Caco-2 (cell line): ENCODE results near the gene RAB36. TPM values are rescaled to one million over a fixed set of nuclear protein-coding genes. Genes with fewer than 3 reads are reported as not detected.

Experiments used
- BruUV-seq: library from RNA; stranded (reverse); fragments of 400-500 nt; replicated peaks from 2 replicates; lab custom pipeline; 2021; lab: Mats Ljungman, UMichigan
- CTCF ChIA-PET: fragments of 300-600 bp; sonication (Branson Sonifier 250); formaldehyde crosslinking; loops from one replicate; lab custom pipeline; 2022; ENCODE audit warnings: antibody characterized with exemption; lab: Charles Lee
- POLR2A ChIA-PET: fragments of 300-600 bp; sonication (Branson Sonifier 250); formaldehyde crosslinking; loops from one replicate; lab custom pipeline; 2022; ENCODE audit warnings: antibody characterized with exemption; lab: Charles Lee
- DNase-seq, 2 experiments: peaks; one replicate each; pipeline versions ENCODE4 v3.0.0 to v3.0.0-alpha.2; 2020 to 2022
- H3K27me3 ChIP-seq: replicated peaks from 2 replicates; pipeline ENCODE4 v1.6.0; 2011; ENCODE audit warnings: low read length; ENCODE audit not compliant: control insufficient read depth, insufficient read depth
- H3K36me3 ChIP-seq: 2 replicates; pipeline ENCODE4 v1.5.1; 2011; ENCODE audit warnings: low read length; ENCODE audit not compliant: control insufficient read depth, insufficient read depth
- H3K4me1 ChIP-seq: fragments of 250-450 bp; sonication (Bioruptor Pico); 2 replicates; pipeline ENCODE4 v1.5.1; 2020; ENCODE audit warnings: mild to moderate bottlenecking
- H3K4me3 ChIP-seq: 2 replicates; pipeline ENCODE4 v1.5.1; 2011; ENCODE audit warnings: low read depth, mild to moderate bottlenecking, control low read depth, low read length
- H3K9me3 ChIP-seq: fragments of 250-450 bp; sonication (Bioruptor Pico); 2 replicates; pipeline ENCODE4 v1.5.1; 2020; ENCODE audit warnings: mild to moderate bottlenecking, moderate library complexity
- H3K27ac Mint-ChIP-seq: one replicate; pipeline ENCODE4 v1.8.0; 2022; ENCODE audit warnings: mixed read lengths; ENCODE audit not compliant: unreplicated experiment
- H3K27me3 Mint-ChIP-seq: one replicate; pipeline ENCODE4 v1.8.0; 2022; ENCODE audit warnings: mixed read lengths; ENCODE audit not compliant: insufficient read depth, unreplicated experiment
- H3K36me3 Mint-ChIP-seq: one replicate; pipeline ENCODE4 v1.8.0; 2022; ENCODE audit warnings: mild to moderate bottlenecking, mixed read lengths; ENCODE audit not compliant: insufficient read depth, unreplicated experiment
- H3K4me1 Mint-ChIP-seq: one replicate; pipeline ENCODE4 v1.8.0; 2022; ENCODE audit warnings: low read depth, mixed read lengths; ENCODE audit not compliant: unreplicated experiment
- H3K4me3 Mint-ChIP-seq: one replicate; pipeline ENCODE4 v1.8.0; 2022; ENCODE audit warnings: mild to moderate bottlenecking, moderate library complexity, mixed read lengths; ENCODE audit not compliant: unreplicated experiment
- H3K9me3 Mint-ChIP-seq: one replicate; pipeline ENCODE4 v1.8.0; 2022; ENCODE audit warnings: mixed read lengths; ENCODE audit not compliant: unreplicated experiment
- CTCF ChIP-seq, 2 experiments: fragments of 200-600 bp in 1 of 2; IDR thresholded peaks; 1 replicate in 1 of 2; 2 replicates in 1 of 2; pipeline versions ENCODE4 v1.5.1 to v1.8.0; 2011 to 2022; ENCODE audit warnings: antibody characterized with exemption in 1 of 2, control low read depth in 1 of 2, inconsistent platforms in 1 of 2, low read depth in 1 of 2, low read length in 1 of 2, mild to moderate bottlenecking in 1 of 2, moderate library complexity in 1 of 2; ENCODE audit not compliant: insufficient read depth in 1 of 2, severe bottlenecking in 1 of 2, unreplicated experiment in 1 of 2
- intact Hi-C: fragments of 100-400 bp; cut with micrococcal nuclease; formaldehyde crosslinking; loops from one replicate; pipeline ENCODE4 v1.10.0; 2022; ENCODE audit not compliant: unreplicated experiment
- total RNA-seq: library from RNA; stranded (reverse); gene quantifications from 2 replicates; pipeline ENCODE4 v1.2.3, GENCODE V29; 2022

The RAB36 gene
- total RNA-seq, 1 experiment from 2014 or later: 0.52 TPM

DNA sequence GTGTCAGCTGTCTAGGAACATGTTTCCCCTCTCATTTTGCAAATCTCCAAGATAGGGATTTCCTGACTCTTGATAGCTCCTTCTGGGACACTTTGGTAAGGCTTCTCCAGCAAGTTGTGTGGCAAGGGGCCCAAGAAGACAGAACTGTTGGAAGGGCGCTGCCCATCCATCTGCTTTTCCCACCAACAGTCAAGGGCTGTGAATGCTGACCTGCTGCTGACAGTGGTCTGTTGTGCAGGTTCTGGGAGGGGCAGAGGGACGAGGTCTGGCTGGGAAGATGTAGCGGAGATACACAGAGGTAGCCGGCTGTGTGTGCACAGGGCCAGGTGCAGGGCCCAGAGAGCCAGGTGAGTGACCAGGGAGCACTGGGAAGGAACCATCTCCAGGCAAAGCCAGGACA lies 47.3 kb downstream of the RAB36 start:
- POLR2A ChIA-PET: no interaction called here

GRCh38 chr22:23193196-23193827 lies 48.0 kb downstream of the RAB36 start:
- no peak for TF ChIP-seq CTCF (IDR thresholded peaks at IDR 0.05; ENCODE audit: insufficient read depth in 1 of 2, low read depth in 1 of 2, low read length in 1 of 2, severe bottlenecking in 1 of 2, unreplicated experiment in 1 of 2)
- Mint-ChIP-seq H3K36me3 (peaks cover 28% of the 10 kb centered on the region), H3K4me3 (no peak overlapping the region), H3K9me3 (no peaks in the 10 kb centered on the region), H3K27ac (no peak overlapping the region), H3K4me1 (peaks cover 20% of the 10 kb centered on the region), H3K27me3 (no peaks in the 10 kb centered on the region)
- POLR2A ChIA-PET: no interaction called here
- CTCF ChIA-PET: no interaction called here
- intact Hi-C loops: no loop called here
- no peak for DNase-seq
- H3K27me3 ChIP-seq: no peaks in the 10 kb centered on the region
- H3K4me1 ChIP-seq: no peaks in the 10 kb centered on the region
- H3K9me3 ChIP-seq: no peaks in the 10 kb centered on the region
- BruUV-seq: no TSS peak
- H3K36me3 ChIP-seq: peaks cover 2% of the 10 kb centered on the region; the same call in 1 of the 2 replicates
- H3K4me3 ChIP-seq: no peak overlapping the region

More for the DNA sequence above, 47.3 kb downstream of the RAB36 start:
- H3K9me3 ChIP-seq: no peaks in the 10 kb centered on the region
- no TSS peak for BruUV-seq
- no peak for DNase-seq
- intact Hi-C loops: no loop called here
- Mint-ChIP-seq H3K4me3 (no peak overlapping the region), H3K27ac (no peak overlapping the region), H3K27me3 (no peaks in the 10 kb centered on the region), H3K36me3 (peaks cover 29% of the 10 kb centered on the region), H3K9me3 (no peaks in the 10 kb centered on the region), H3K4me1 (peaks cover 16% of the 10 kb centered on the region)
- no peaks in the 10 kb centered on the region for H3K27me3 ChIP-seq
- CTCF ChIA-PET: no interaction called here
- peaks cover 2% of the 10 kb centered on the region; the same call in 1 of the 2 replicates for H3K36me3 ChIP-seq
- no peak overlapping the region for H3K4me3 ChIP-seq
- no peak for TF ChIP-seq CTCF (IDR thresholded peaks at IDR 0.05; ENCODE audit: insufficient read depth in 1 of 2, low read depth in 1 of 2, low read length in 1 of 2, severe bottlenecking in 1 of 2, unreplicated experiment in 1 of 2)
- no peaks in the 10 kb centered on the region for H3K4me1 ChIP-seq

GRCh38 chr22:23193882-23194281 lies 48.6 kb downstream of the RAB36 start:
- Histone ChIP-seq H3K4me1 (no peaks in the 10 kb centered on the region), H3K9me3 (no peaks in the 10 kb centered on the region), H3K4me3 (no peak overlapping the region), H3K36me3 (peaks cover 2% of the 10 kb centered on the region; the same call in 1 of the 2 replicates), H3K27me3 (no peaks in the 10 kb centered on the region)
- Mint-ChIP-seq H3K9me3 (no peaks in the 10 kb centered on the region), H3K27ac (no peak overlapping the region), H3K27me3 (no peaks in the 10 kb centered on the region), H3K4me3 (no peak overlapping the region), H3K4me1 (peaks cover 20% of the 10 kb centered on the region), H3K36me3 (peaks cover 28% of the 10 kb centered on the region)
- ChIA-PET CTCF (no interaction called here), POLR2A (no interaction called here)
- no peak for TF ChIP-seq CTCF (IDR thresholded peaks at IDR 0.05; ENCODE audit: insufficient read depth in 1 of 2, low read depth in 1 of 2, low read length in 1 of 2, severe bottlenecking in 1 of 2, unreplicated experiment in 1 of 2)
- no peak for DNase-seq
- intact Hi-C loops: no loop called here
- no TSS peak for BruUV-seq
